Smooth muscle cell (in vitro differentiated cells): ENCODE measurements around the gene UTS2B. TPM values are rescaled to one million over a fixed set of nuclear protein-coding genes. Genes with fewer than 3 reads are reported as not detected.

Experiments used
- DNase-seq: peaks from one replicate; lab custom pipeline; 2025; ENCODE audit not compliant: unreplicated experiment; lab: John Stamatoyannopoulos, UW
- H2AFZ ChIP-seq: fragments of 200-600 bp; sonication (generic); 2 replicates; pipeline ENCODE4 v1.6.0; 2016; ENCODE audit warnings: antibody characterized with exemption, low read depth, mild to moderate bottlenecking
- H3F3A ChIP-seq: fragments of 200-600 bp; sonication (generic); 2 replicates; pipeline ENCODE4 v1.6.0; 2017; ENCODE audit warnings: antibody characterized with exemption, low read depth
- H3K27ac ChIP-seq: fragments of 200-600 bp; sonication (generic); 2 replicates; pipeline ENCODE4 v1.5.1; 2016; ENCODE audit warnings: low read depth, mild to moderate bottlenecking
- H3K27me3 ChIP-seq: fragments of 200-600 bp; sonication (generic); 2 replicates; pipeline ENCODE4 v1.6.1; 2016; ENCODE audit warnings: low read depth, mild to moderate bottlenecking
- H3K36me3 ChIP-seq: fragments of 200-600 bp; sonication (generic); 2 replicates; pipeline ENCODE4 v1.5.1; 2016; ENCODE audit warnings: low read depth
- H3K4me1 ChIP-seq: fragments of 200-600 bp; sonication (generic); 2 replicates; pipeline ENCODE4 v1.5.1; 2016; ENCODE audit warnings: low read depth
- H3K4me2 ChIP-seq: fragments of 200-600 bp; sonication (generic); 2 replicates; pipeline ENCODE4 v1.6.0; 2016; ENCODE audit warnings: mild to moderate bottlenecking
- H3K4me3 ChIP-seq: fragments of 200-600 bp; sonication (generic); 2 replicates; pipeline ENCODE4 v1.5.1; 2016; ENCODE audit warnings: mild to moderate bottlenecking
- H3K79me2 ChIP-seq: fragments of 200-600 bp; sonication (generic); 2 replicates; pipeline ENCODE4 v1.6.0; 2016; ENCODE audit warnings: low read depth, mild to moderate bottlenecking
- H3K9ac ChIP-seq: fragments of 200-600 bp; sonication (generic); 2 replicates; pipeline ENCODE4 v1.6.0; 2016; ENCODE audit warnings: low read depth
- H3K9me3 ChIP-seq: fragments of 200-600 bp; sonication (generic); replicated peaks from 2 replicates; pipeline ENCODE4 v1.5.1; 2016; ENCODE audit warnings: low read depth
- H4K20me1 ChIP-seq: fragments of 200-600 bp; sonication (generic); 2 replicates; pipeline ENCODE4 v1.6.0; 2016; ENCODE audit warnings: low read depth
- WGBS: methylation state at CpG from one replicate; pipeline ENCODE4 v1.1.7; 2016; ENCODE audit warnings: low lambda C conversion rate; 5-methylcytosine and 5-hydroxymethylcytosine counted together
- polyA plus RNA-seq: library from polyadenylated mRNA; unstranded; fragments of >200 nt; fragmentation: Nextera tagmentation; extraction: Ambion mirVana; gene quantifications from 2 replicates; pipeline ENCODE4 v1.2.1, GENCODE V29; 2016
- total RNA-seq: library from RNA; depleted of rRNA; stranded (reverse); fragments of >200 nt; gene quantifications from 2 replicates; pipeline ENCODE4 v1.2.3, GENCODE V29; 2014
- TF ChIP-seq, protein P1 (sequence below): fragments of 200-600 bp; sonication (generic); IDR thresholded peaks from 2 replicates; pipeline ENCODE4 v1.5.1; 2017; ENCODE audit warnings: borderline replicate concordance, mild to moderate bottlenecking, antibody characterized with exemption; ENCODE audit not compliant: insufficient read depth, poor library complexity, severe bottlenecking

UTS2B gene
- total and polyA plus RNA-seq, 2 experiments from 2014 or later = 1.1 TPM; not detected in 1

DNA sequence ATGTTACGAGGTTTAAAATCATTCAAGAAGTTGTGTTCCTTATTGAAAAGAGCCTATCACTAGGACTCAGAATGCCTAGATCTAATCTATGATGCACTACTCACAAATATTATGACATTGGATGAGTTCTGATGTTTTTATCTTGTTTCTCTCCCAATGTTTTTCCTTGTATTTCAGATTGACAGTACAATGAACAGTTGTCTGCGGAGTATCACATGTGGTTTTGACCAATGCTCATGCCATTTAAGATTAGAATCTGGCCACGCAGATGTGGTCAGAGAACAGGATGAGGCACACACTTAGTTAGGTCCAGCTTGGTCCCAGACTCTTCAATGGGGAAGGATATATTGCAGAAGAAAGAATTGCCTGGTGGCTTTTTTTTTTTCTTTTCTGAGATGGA is 26.7 kb downstream of the UTS2B start:
- Histone ChIP-seq H3K4me3 (no peak overlapping the region), H3K27me3 (no peaks in the 10 kb centered on the region), H3K4me1 (no peaks in the 10 kb centered on the region), H3K27ac (no peak overlapping the region), H3K9ac (no peak overlapping the region), H2AFZ (no peak overlapping the region), H3K36me3 (no peaks in the 10 kb centered on the region), H3K9me3 (no peaks in the 10 kb centered on the region), H3F3A (no peaks in the 10 kb centered on the region), H3K79me2 (no peaks in the 10 kb centered on the region), H3K4me2 (no peak overlapping the region), H4K20me1 (no peaks in the 10 kb centered on the region)
- TF ChIP-seq, protein P1, sequence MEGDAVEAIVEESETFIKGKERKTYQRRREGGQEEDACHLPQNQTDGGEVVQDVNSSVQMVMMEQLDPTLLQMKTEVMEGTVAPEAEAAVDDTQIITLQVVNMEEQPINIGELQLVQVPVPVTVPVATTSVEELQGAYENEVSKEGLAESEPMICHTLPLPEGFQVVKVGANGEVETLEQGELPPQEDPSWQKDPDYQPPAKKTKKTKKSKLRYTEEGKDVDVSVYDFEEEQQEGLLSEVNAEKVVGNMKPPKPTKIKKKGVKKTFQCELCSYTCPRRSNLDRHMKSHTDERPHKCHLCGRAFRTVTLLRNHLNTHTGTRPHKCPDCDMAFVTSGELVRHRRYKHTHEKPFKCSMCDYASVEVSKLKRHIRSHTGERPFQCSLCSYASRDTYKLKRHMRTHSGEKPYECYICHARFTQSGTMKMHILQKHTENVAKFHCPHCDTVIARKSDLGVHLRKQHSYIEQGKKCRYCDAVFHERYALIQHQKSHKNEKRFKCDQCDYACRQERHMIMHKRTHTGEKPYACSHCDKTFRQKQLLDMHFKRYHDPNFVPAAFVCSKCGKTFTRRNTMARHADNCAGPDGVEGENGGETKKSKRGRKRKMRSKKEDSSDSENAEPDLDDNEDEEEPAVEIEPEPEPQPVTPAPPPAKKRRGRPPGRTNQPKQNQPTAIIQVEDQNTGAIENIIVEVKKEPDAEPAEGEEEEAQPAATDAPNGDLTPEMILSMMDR = no peak
- no peak for DNase-seq
- 61% methylated on average over 3 of the region's 3 CpGs for WGBS

DNA sequence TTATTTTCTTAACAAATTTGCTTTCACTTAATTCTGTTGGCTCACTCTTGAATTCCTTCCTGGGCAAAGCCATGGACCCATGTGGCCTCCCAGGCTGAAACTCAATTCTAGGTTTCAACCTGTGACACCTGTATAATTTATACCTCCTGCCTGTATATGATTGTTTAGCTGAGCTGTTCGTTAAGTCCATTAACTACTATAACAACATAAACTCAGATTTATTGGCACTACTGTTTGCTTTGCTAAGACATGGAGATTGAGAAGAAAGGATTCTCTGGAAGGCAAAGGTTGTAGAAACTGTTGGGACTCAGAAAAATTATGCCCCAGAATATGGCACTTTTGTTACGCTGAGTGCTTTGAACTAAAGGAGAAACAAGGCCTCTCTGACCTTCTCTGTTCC is 27.9 kb downstream of the UTS2B start:
- 98% methylated on average over 2 of the region's 2 CpGs for WGBS
- H3K9me3 ChIP-seq = no peaks in the 10 kb centered on the region

DNA sequence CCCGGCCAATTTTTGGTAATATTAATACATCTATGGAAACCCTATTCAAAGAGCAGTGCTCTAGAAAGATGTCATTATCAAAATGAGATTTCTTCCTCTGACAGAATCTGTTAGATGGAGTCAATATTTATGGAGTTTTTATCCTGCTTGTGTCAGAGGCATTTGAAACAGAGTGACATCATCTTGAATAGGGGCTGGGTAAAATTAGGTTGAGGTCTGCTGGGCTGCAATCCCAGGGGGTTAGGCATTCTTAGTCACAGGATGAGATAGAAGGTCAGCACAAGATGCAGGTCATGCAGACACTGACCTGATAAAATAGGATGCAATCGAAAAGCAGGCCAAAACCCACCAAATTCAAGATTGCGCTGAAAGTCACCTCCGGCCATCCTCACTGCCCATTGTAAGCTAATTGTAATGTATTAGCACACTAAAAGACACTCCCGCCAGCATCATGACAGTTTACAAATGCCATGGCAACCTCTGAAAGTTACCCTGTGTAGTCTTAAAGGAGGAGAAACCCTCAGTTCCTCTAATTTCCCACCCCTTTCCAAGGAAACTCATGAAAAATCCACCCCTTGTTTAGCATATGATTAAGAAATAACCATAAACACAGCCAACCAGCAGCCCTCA is 28.4 kb downstream of the UTS2B start:
- no peak overlapping the region for H3K4me2 ChIP-seq
- H3K27ac ChIP-seq = no peak overlapping the region
- DNase-seq = no peak
- no peaks in the 10 kb centered on the region for H3K27me3 ChIP-seq
- no peaks in the 10 kb centered on the region for H3K9me3 ChIP-seq
- H3K36me3 ChIP-seq = no peaks in the 10 kb centered on the region
- 92% methylated on average over 5 of the region's 5 CpGs for WGBS
- no peaks in the 10 kb centered on the region for H4K20me1 ChIP-seq
- no peak overlapping the region for H3K9ac ChIP-seq
- H3K79me2 ChIP-seq = no peaks in the 10 kb centered on the region
- TF ChIP-seq, protein P1 = no peak
- no peaks in the 10 kb centered on the region for H3F3A ChIP-seq
- no peak overlapping the region for H3K4me3 ChIP-seq
- no peaks in the 10 kb centered on the region for H3K4me1 ChIP-seq
- no peak overlapping the region for H2AFZ ChIP-seq

More for the DNA sequence above, 27.9 kb downstream of the UTS2B start:
- TF ChIP-seq, protein P1 = no peak
- Histone ChIP-seq H3K4me2 (no peak overlapping the region), H3K27me3 (no peaks in the 10 kb centered on the region), H3K27ac (no peak overlapping the region), H3F3A (no peaks in the 10 kb centered on the region), H2AFZ (no peak overlapping the region), H3K4me1 (no peaks in the 10 kb centered on the region), H3K4me3 (no peak overlapping the region), H3K79me2 (no peaks in the 10 kb centered on the region), H3K9ac (no peak overlapping the region), H4K20me1 (no peaks in the 10 kb centered on the region), H3K36me3 (no peaks in the 10 kb centered on the region)
- DNase-seq = no peak

DNA sequence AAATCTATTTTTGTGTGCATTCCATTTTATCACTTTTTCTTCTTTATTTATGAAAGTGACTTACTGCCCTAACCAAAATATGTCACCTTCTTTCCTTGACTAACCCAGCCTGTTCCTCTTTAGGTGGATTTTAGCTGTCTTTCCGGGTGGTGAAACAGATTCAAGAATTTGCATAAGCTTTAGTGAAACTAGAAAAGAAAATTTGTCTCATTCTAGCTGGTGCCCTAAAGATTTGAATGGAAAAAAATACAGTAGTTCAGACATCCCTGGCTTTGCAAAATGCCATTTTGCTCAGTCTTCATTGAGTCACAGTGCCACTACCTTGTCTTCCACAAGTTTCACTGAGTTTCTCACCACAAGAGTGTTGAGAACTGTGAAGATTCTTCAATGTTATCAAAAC is 29.3 kb downstream of the UTS2B start:
- H3K9ac ChIP-seq = no peak overlapping the region
- WGBS = 100% methylated on average over 1 of the region's 1 CpG
- TF ChIP-seq, protein P1 = no peak

More for the DNA sequence above, 29.3 kb downstream of the UTS2B start:
- Histone ChIP-seq H3K79me2 (no peaks in the 10 kb centered on the region), H4K20me1 (no peaks in the 10 kb centered on the region), H3K4me1 (no peaks in the 10 kb centered on the region), H3K27me3 (no peaks in the 10 kb centered on the region), H3K27ac (no peak overlapping the region), H3F3A (no peaks in the 10 kb centered on the region), H3K36me3 (no peaks in the 10 kb centered on the region), H2AFZ (no peak overlapping the region), H3K9me3 (no peaks in the 10 kb centered on the region), H3K4me3 (no peak overlapping the region), H3K4me2 (no peak overlapping the region)
- DNase-seq = no peak
